Osteocyte (in vitro differentiated cells): ENCODE data around the gene GRB7. TPM values are rescaled to one million over a fixed set of nuclear protein-coding genes. Genes with fewer than 3 reads are reported as not detected.
"Not testable (repeated sequence)": the region's sequence is repeated elsewhere in the genome, so short reads cannot be mapped to it uniquely, and the experiment has no call there.

Source experiments
- DNase-seq: peaks from one replicate; pipeline ENCODE4 v3.0.0; 2021; ENCODE audit warnings: mixed read lengths; ENCODE audit not compliant: unreplicated experiment; ENCODE audit errors: extremely low spot score
- H3K27ac Mint-ChIP-seq: one replicate; pipeline ENCODE4 v1.8.0; 2021; ENCODE audit warnings: mild to moderate bottlenecking, mixed read lengths; ENCODE audit not compliant: unreplicated experiment
- H3K27me3 Mint-ChIP-seq: one replicate; pipeline ENCODE4 v1.8.0; 2021; ENCODE audit warnings: mixed read lengths; ENCODE audit not compliant: unreplicated experiment
- H3K36me3 Mint-ChIP-seq: one replicate; pipeline ENCODE4 v1.8.0; 2021; ENCODE audit warnings: mixed read lengths; ENCODE audit not compliant: unreplicated experiment
- H3K4me1 Mint-ChIP-seq: one replicate; pipeline ENCODE4 v1.8.0; 2021; ENCODE audit warnings: mixed read lengths; ENCODE audit not compliant: unreplicated experiment
- H3K4me3 Mint-ChIP-seq: one replicate; pipeline ENCODE4 v1.8.0; 2021; ENCODE audit warnings: mild to moderate bottlenecking, moderate library complexity, mixed read lengths; ENCODE audit not compliant: unreplicated experiment
- H3K9me3 Mint-ChIP-seq: one replicate; pipeline ENCODE4 v1.8.0; 2021; ENCODE audit warnings: mixed read lengths; ENCODE audit not compliant: unreplicated experiment
- CTCF ChIP-seq: fragments of 200-600 bp; sonication (generic); IDR thresholded peaks from 2 replicates; pipeline ENCODE4 v1.5.0; 2021; ENCODE audit warnings: antibody characterized with exemption, mild to moderate bottlenecking, moderate library complexity
- total RNA-seq: library from RNA; stranded (reverse); gene quantifications from 2 replicates; pipeline ENCODE4 v1.2.1, GENCODE V29; 2021

GRB7 gene
- total RNA-seq, 1 donor from 2014 or later = 1.2 TPM

GRCh38 chr17:39709998-39710964 is 27.5 kb upstream of the GRB7 start:
- DNase-seq = no peak
- Mint-ChIP-seq H3K4me1 (no peaks in the 10 kb centered on the region), H3K9me3 (no peaks in the 10 kb centered on the region), H3K36me3 (peaks cover 16% of the 10 kb centered on the region), H3K4me3 (no peak overlapping the region), H3K27ac (no peak overlapping the region), H3K27me3 (no peaks in the 10 kb centered on the region)
- no peak for TF ChIP-seq CTCF

GRCh38 chr17:39711071-39711470 is 26.7 kb upstream of the GRB7 start:
- not testable (repeated sequence) for H3K4me3 Mint-ChIP-seq, H3K9me3 Mint-ChIP-seq, DNase-seq, H3K4me1 Mint-ChIP-seq, H3K27me3 Mint-ChIP-seq, H3K27ac Mint-ChIP-seq
- peaks cover 18% of the 10 kb centered on the region for H3K36me3 Mint-ChIP-seq

GRCh38 chr17:39711851-39712250 is 25.9 kb upstream of the GRB7 start:
- Mint-ChIP-seq H3K4me3 (no peak overlapping the region), H3K27me3 (no peaks in the 10 kb centered on the region), H3K36me3 (peaks cover 18% of the 10 kb centered on the region), H3K4me1 (no peaks in the 10 kb centered on the region), H3K9me3 (no peaks in the 10 kb centered on the region), H3K27ac (no peak overlapping the region)
- no peak for TF ChIP-seq CTCF
- DNase-seq = no peak

GRCh38 chr17:39714234-39714633 is 23.5 kb upstream of the GRB7 start:
- DNase-seq = no peak
- TF ChIP-seq CTCF = no peak
- no peak overlapping the region for H3K27ac Mint-ChIP-seq
- H3K4me1 Mint-ChIP-seq = no peaks in the 10 kb centered on the region
- H3K36me3 Mint-ChIP-seq = peaks cover 26% of the 10 kb centered on the region
- no peak overlapping the region for H3K4me3 Mint-ChIP-seq
- no peaks in the 10 kb centered on the region for H3K27me3 Mint-ChIP-seq
- H3K9me3 Mint-ChIP-seq = no peaks in the 10 kb centered on the region

GRCh38 chr17:39715375-39716072 is 22.2 kb upstream of the GRB7 start:
- no peak for DNase-seq
- Mint-ChIP-seq H3K4me1 (no peaks in the 10 kb centered on the region), H3K4me3 (no peak overlapping the region), H3K36me3 (peaks cover 31% of the 10 kb centered on the region), H3K27ac (no peak overlapping the region), H3K27me3 (no peaks in the 10 kb centered on the region), H3K9me3 (no peaks in the 10 kb centered on the region)
- no peak for TF ChIP-seq CTCF
